HepG2 (cell line): ENCODE results near the gene CHKA. TPM values are rescaled to one million over a fixed set of nuclear protein-coding genes. Genes with fewer than 3 reads are reported as not detected.

ENCODE experiments used
- GTF3A ChIP-seq: sonication (generic); formaldehyde crosslinking; conservative IDR thresholded peaks from 2 replicates; pipeline ENCODE4 v1.4.0; 2020; ENCODE audit warnings: mild to moderate bottlenecking, missing genetic modification reagents
- JUNB ChIP-seq: sonication (generic); formaldehyde crosslinking; IDR thresholded peaks from 2 replicates; pipeline ENCODE4 v1.8.0; 2022; ENCODE audit warnings: missing genetic modification reagents, mild to moderate bottlenecking, borderline replicate concordance
- KDM5B ChIP-seq: sonication (generic); formaldehyde crosslinking; IDR thresholded peaks from 2 replicates; pipeline ENCODE4 v1.4.0; 2020; ENCODE audit warnings: missing genetic modification reagents, mild to moderate bottlenecking, borderline replicate concordance
- KLF13 ChIP-seq: sonication (generic); formaldehyde crosslinking; IDR thresholded peaks from 2 replicates; pipeline ENCODE4 v1.4.0; 2020; ENCODE audit warnings: mild to moderate bottlenecking, missing genetic modification reagents
- MLLT10 ChIP-seq: sonication (generic); formaldehyde crosslinking; IDR thresholded peaks from 2 replicates; pipeline ENCODE4 v1.4.0; 2020; ENCODE audit warnings: missing genetic modification reagents
- PAX8 ChIP-seq: sonication (generic); formaldehyde crosslinking; IDR thresholded peaks from 2 replicates; pipeline ENCODE4 v1.8.0; 2022; ENCODE audit warnings: mild to moderate bottlenecking, missing genetic modification reagents, borderline replicate concordance
- PHF8 ChIP-seq: sonication (generic); formaldehyde crosslinking; IDR thresholded peaks from 2 replicates; pipeline ENCODE4 v1.5.0; 2020; ENCODE audit warnings: missing genetic modification reagents
- ZBTB7A ChIP-seq: sonication (generic); formaldehyde crosslinking; IDR thresholded peaks from 2 replicates; pipeline ENCODE4 v1.8.0; 2022; ENCODE audit warnings: mild to moderate bottlenecking, missing genetic modification reagents
- ZFAT ChIP-seq: sonication (generic); formaldehyde crosslinking; conservative IDR thresholded peaks from 2 replicates; pipeline ENCODE4 v1.8.1; 2023; ENCODE audit warnings: missing genetic modification reagents, inconsistent platforms
- ZFP36 ChIP-seq: fragments of 150-350 bp; IDR thresholded peaks from 2 replicates; pipeline ENCODE4 v1.6.1; 2018; ENCODE audit warnings: borderline replicate concordance, low read length, low read depth; ENCODE audit not compliant: partially characterized antibody
- ZNF136 ChIP-seq: sonication (generic); formaldehyde crosslinking; IDR thresholded peaks from 2 replicates; pipeline ENCODE4 v1.8.1; 2022; ENCODE audit warnings: low read depth, mild to moderate bottlenecking, moderate library complexity, missing genetic modification reagents
- ZNF501 ChIP-seq: sonication (generic); formaldehyde crosslinking; IDR thresholded peaks from 2 replicates; pipeline ENCODE4 v1.5.1; 2020; ENCODE audit warnings: mild to moderate bottlenecking, moderate library complexity, missing genetic modification reagents
- ZNF530 ChIP-seq: sonication (generic); formaldehyde crosslinking; IDR thresholded peaks from 2 replicates; pipeline ENCODE4 v1.5.0; 2020; ENCODE audit warnings: low read depth, mild to moderate bottlenecking, missing genetic modification reagents
- ZNF674 ChIP-seq: sonication (generic); formaldehyde crosslinking; IDR thresholded peaks from 2 replicates; pipeline ENCODE4 v1.5.0; 2020; ENCODE audit warnings: low read depth, mild to moderate bottlenecking, missing genetic modification reagents
- polyA plus RNA-seq, 8 experiments: library from polyadenylated mRNA; depleted of rRNA in 3 of 8; stranded (reverse) in 7 of 8; unstranded in 1 of 8; fragments of >200 nt; fragmentation: Illumina TruSeq in 4 of 8; extraction: Trizol in 4 of 8; gene quantifications; 2 replicates each; pipeline versions ENCODE4 v1.2.1 to v1.2.3, GENCODE V29; 2011 to 2016; ENCODE audit warnings: low read depth in 4 of 8, missing spikeins in 1 of 8, mixed read lengths in 1 of 8; ENCODE audit not compliant: insufficient read depth in 1 of 8
- total RNA-seq, 5 experiments: library from RNA; depleted of rRNA; stranded (reverse); fragments of >200 nt; fragmentation: Illumina TruSeq; extraction: Trizol; gene quantifications; 2 replicates each; pipeline ENCODE4 v1.2.3, GENCODE V29; 2016; ENCODE audit warnings: low read depth in 1 of 5
- TF ChIP-seq, protein P1 (sequence below): sonication (generic); formaldehyde crosslinking; IDR thresholded peaks from 2 replicates; pipeline ENCODE4 v1.5.1; 2020; ENCODE audit warnings: mild to moderate bottlenecking, missing genetic modification reagents
- TF ChIP-seq, protein P2 (sequence below): sonication (generic); formaldehyde crosslinking; IDR thresholded peaks from 2 replicates; pipeline ENCODE4 v1.4.0; 2020; ENCODE audit warnings: missing genetic modification reagents
- TF ChIP-seq, protein P3 (sequence below): sonication (generic); formaldehyde crosslinking; IDR thresholded peaks from 2 replicates; pipeline ENCODE4 v1.8.1; 2022; ENCODE audit warnings: low read depth, mild to moderate bottlenecking, missing genetic modification reagents

Gene CHKA
- total and polyA plus RNA-seq, 2 of the 13 experiments (the other 11 are each of a cell fraction or from before 2014, with no cell fraction given) = 71.6 to 92.7 TPM

DNA sequence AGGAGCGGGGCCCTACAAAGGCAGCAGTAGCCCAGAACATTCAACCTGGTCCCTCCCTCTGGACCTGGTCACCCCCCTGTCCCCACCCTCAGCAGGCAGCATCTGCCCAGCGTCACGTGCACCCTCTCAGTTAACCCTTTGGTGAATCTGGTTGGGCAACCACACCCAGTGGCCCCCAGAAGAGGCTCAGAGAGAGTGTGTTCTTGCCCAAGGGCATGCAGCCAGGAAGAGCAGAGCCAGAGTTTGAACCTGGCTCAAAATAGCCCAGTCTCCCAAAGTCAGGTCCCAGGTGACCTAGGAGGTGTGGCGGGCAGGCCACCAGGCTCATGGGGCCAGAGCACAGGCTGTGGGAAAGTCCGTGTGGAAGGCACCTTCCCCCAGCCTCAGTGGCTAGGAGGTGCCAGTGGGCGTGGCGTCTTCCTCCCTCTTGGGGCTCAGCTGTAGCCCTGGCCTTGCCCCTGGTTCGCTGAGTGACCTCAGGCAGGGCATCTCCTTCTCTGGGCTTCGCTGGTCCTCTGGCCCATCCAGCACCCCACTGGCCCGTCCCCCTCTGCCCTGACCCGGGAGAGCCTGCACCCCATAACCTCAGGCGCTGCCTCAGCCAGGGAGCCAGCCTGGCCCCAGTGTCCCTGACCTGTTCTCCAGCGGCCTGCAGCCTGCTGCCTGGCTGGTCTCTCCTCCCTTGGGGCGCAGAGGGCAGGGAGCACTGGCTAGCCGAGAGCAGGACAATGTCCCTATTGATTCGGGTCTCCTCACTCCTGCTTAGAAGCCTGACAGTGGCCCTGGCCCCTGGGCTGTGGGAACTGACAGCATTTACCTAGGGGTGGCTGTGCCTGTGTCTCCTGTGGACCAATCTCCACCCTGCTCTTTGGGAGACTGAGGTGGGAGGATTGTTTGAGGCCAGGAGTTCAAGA, 104.0 kb downstream of the CHKA start (continued):
- no peak for TF ChIP-seq MLLT10 (CRISPR knock-in tag)
- no peak for TF ChIP-seq ZFAT (CRISPR knock-in tag)
- TF ChIP-seq ZNF136 (CRISPR knock-in tag) = no peak
- no peak for TF ChIP-seq ZFP36
- TF ChIP-seq KLF13 (CRISPR knock-in tag) = 0 out of 2 replicates have a peak, but pooled peaks have one; percentile 6
- peak; percentile 55; the same call in 1 of the 2 replicates for TF ChIP-seq KDM5B (CRISPR knock-in tag)
- peak; percentile 56 for TF ChIP-seq PHF8
- TF ChIP-seq, protein P1, sequence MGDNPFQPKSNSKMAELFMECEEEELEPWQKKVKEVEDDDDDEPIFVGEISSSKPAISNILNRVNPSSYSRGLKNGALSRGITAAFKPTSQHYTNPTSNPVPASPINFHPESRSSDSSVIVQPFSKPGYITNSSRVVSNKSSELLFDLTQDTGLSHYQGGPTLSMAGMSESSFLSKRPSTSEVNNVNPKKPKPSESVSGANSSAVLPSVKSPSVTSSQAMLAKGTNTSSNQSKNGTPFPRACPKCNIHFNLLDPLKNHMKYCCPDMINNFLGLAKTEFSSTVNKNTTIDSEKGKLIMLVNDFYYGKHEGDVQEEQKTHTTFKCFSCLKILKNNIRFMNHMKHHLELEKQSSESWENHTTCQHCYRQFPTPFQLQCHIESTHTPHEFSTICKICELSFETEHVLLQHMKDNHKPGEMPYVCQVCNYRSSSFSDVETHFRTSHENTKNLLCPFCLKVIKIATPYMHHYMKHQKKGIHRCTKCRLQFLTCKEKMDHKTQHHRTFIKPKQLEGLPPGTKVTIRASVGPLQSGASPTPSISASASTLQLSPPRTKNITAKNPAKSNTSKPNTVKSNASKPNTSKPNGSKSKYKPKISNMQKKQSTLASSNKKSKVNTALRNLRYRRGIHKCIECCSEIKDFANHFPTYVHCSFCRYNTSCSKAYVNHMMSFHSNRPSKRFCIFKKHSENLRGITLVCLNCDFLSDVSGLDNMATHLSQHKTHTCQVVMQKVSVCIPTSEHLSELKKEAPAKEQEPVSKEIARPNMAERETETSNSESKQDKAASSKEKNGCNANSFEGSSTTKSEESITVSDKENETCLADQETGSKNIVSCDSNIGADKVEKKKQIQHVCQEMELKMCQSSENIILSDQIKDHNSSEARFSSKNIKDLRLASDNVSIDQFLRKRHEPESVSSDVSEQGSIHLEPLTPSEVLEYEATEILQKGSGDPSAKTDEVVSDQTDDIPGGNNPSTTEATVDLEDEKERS = no peak
- TF ChIP-seq, protein P2, sequence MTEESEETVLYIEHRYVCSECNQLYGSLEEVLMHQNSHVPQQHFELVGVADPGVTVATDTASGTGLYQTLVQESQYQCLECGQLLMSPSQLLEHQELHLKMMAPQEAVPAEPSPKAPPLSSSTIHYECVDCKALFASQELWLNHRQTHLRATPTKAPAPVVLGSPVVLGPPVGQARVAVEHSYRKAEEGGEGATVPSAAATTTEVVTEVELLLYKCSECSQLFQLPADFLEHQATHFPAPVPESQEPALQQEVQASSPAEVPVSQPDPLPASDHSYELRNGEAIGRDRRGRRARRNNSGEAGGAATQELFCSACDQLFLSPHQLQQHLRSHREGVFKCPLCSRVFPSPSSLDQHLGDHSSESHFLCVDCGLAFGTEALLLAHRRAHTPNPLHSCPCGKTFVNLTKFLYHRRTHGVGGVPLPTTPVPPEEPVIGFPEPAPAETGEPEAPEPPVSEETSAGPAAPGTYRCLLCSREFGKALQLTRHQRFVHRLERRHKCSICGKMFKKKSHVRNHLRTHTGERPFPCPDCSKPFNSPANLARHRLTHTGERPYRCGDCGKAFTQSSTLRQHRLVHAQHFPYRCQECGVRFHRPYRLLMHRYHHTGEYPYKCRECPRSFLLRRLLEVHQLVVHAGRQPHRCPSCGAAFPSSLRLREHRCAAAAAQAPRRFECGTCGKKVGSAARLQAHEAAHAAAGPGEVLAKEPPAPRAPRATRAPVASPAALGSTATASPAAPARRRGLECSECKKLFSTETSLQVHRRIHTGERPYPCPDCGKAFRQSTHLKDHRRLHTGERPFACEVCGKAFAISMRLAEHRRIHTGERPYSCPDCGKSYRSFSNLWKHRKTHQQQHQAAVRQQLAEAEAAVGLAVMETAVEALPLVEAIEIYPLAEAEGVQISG = peak; percentile 61
- TF ChIP-seq, protein P3, sequence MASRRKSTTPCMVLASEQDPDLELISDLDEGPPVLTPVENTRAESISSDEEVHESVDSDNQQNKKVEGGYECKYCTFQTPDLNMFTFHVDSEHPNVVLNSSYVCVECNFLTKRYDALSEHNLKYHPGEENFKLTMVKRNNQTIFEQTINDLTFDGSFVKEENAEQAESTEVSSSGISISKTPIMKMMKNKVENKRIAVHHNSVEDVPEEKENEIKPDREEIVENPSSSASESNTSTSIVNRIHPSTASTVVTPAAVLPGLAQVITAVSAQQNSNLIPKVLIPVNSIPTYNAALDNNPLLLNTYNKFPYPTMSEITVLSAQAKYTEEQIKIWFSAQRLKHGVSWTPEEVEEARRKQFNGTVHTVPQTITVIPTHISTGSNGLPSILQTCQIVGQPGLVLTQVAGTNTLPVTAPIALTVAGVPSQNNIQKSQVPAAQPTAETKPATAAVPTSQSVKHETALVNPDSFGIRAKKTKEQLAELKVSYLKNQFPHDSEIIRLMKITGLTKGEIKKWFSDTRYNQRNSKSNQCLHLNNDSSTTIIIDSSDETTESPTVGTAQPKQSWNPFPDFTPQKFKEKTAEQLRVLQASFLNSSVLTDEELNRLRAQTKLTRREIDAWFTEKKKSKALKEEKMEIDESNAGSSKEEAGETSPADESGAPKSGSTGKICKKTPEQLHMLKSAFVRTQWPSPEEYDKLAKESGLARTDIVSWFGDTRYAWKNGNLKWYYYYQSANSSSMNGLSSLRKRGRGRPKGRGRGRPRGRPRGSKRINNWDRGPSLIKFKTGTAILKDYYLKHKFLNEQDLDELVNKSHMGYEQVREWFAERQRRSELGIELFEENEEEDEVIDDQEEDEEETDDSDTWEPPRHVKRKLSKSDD (CRISPR knock-in tag) = 0 out of 2 replicates have a peak, but pooled peaks have one; percentile 26
- TF ChIP-seq ZNF501 (CRISPR knock-in tag) = peak; percentile 73; the same call in 1 of the 2 replicates
- TF ChIP-seq JUNB (CRISPR knock-in tag) = no peak
- TF ChIP-seq GTF3A (CRISPR knock-in tag) = 0 out of 2 replicates have a peak, but pooled peaks have one; percentile 44
- TF ChIP-seq ZNF674 (CRISPR knock-in tag) = no peak
- peak; percentile 57 for TF ChIP-seq ZBTB7A (CRISPR knock-in tag)
- TF ChIP-seq PAX8 (CRISPR knock-in tag) = no peak
- no peak for TF ChIP-seq ZNF530 (CRISPR knock-in tag)
